Trophoblast cell (in vitro differentiated cells and primary cell): Measurements from ENCODE around the gene NT5DC1.

Source experiments
- DNase-seq, 2 donors: peaks; one replicate each; pipeline ENCODE4 v3.0.0-alpha.2; 2016
- H2AFZ ChIP-seq: 2 replicates; pipeline ENCODE4 v1.6.1; 2013; ENCODE audit warnings: low read length, moderate library complexity, mild to moderate bottlenecking; ENCODE audit not compliant: insufficient read depth, poor library complexity
- H2AK5ac ChIP-seq: 2 replicates; pipeline ENCODE4 v1.6.1; 2013; ENCODE audit warnings: mild to moderate bottlenecking, low read length
- H2BK120ac ChIP-seq: 2 replicates; pipeline ENCODE4 v1.6.1; 2013; ENCODE audit warnings: low read length, mild to moderate bottlenecking, moderate library complexity; ENCODE audit not compliant: insufficient read depth, poor library complexity
- H2BK12ac ChIP-seq: 2 replicates; pipeline ENCODE4 v1.6.1; 2013; ENCODE audit warnings: mild to moderate bottlenecking, low read length, moderate library complexity
- H2BK5ac ChIP-seq: 2 replicates; pipeline ENCODE4 v1.6.1; 2013; ENCODE audit warnings: low read length, low read depth, moderate library complexity, mild to moderate bottlenecking; ENCODE audit not compliant: poor library complexity
- H3K14ac ChIP-seq: 2 replicates; pipeline ENCODE4 v1.6.1; 2013; ENCODE audit warnings: mild to moderate bottlenecking, low read length
- H3K18ac ChIP-seq: 2 replicates; pipeline ENCODE4 v1.6.1; 2013; ENCODE audit warnings: mild to moderate bottlenecking, low read length
- H3K23ac ChIP-seq: 2 replicates; pipeline ENCODE4 v1.6.1; 2013; ENCODE audit warnings: low read length
- H3K27ac ChIP-seq: 2 replicates; pipeline ENCODE4 v1.5.1; 2013; ENCODE audit warnings: low read depth, mild to moderate bottlenecking, inconsistent platforms, low read length, moderate library complexity
- H3K27me3 ChIP-seq: 2 replicates; pipeline ENCODE4 v1.6.1; 2013; ENCODE audit warnings: inconsistent platforms, mild to moderate bottlenecking, low read length, moderate library complexity; ENCODE audit not compliant: insufficient read depth
- H3K36me3 ChIP-seq, 2 experiments: 1 replicate in 1 of 2; 2 replicates in 1 of 2; pipeline ENCODE4 v1.6.1; 2013; ENCODE audit warnings: low read length in 2 of 2, mild to moderate bottlenecking in 2 of 2, moderate library complexity in 1 of 2; ENCODE audit not compliant: insufficient read depth in 2 of 2, control insufficient read depth in 1 of 2
- H3K4ac ChIP-seq: 2 replicates; pipeline ENCODE4 v1.6.1; 2013; ENCODE audit warnings: low read depth, mild to moderate bottlenecking, low read length, moderate library complexity
- H3K4me1 ChIP-seq, 2 experiments: 1 replicate in 1 of 2; 2 replicates in 1 of 2; pipeline ENCODE4 v1.6.1; 2013; ENCODE audit warnings: low read length in 2 of 2, mild to moderate bottlenecking in 2 of 2, moderate library complexity in 1 of 2; ENCODE audit not compliant: insufficient read depth in 2 of 2, control insufficient read depth in 1 of 2
- H3K4me2 ChIP-seq: 2 replicates; pipeline ENCODE4 v1.6.1; 2013; ENCODE audit warnings: inconsistent platforms, mild to moderate bottlenecking, low read length, moderate library complexity
- H3K4me3 ChIP-seq: 2 replicates; pipeline ENCODE4 v1.5.1; 2013; ENCODE audit warnings: mild to moderate bottlenecking, low read depth, low read length, inconsistent platforms
- H3K79me1 ChIP-seq: one replicate; pipeline ENCODE4 v1.6.1; 2013; ENCODE audit warnings: low read length
- H3K79me2 ChIP-seq: 2 replicates; pipeline ENCODE4 v1.6.1; 2013; ENCODE audit warnings: low read length, mild to moderate bottlenecking; ENCODE audit not compliant: control insufficient read depth, insufficient read depth, poor library complexity
- H3K9ac ChIP-seq: 2 replicates; pipeline ENCODE4 v1.6.1; 2013; ENCODE audit warnings: mild to moderate bottlenecking, low read length
- H3K9me3 ChIP-seq: 2 replicates; pipeline ENCODE4 v1.6.1; 2013; ENCODE audit warnings: low read depth, mild to moderate bottlenecking, control low read depth, inconsistent platforms, low read length; ENCODE audit not compliant: insufficient read depth
- H4K12ac ChIP-seq: 2 replicates; pipeline ENCODE4 v1.6.1; 2013; ENCODE audit warnings: low read depth, mild to moderate bottlenecking, low read length, moderate library complexity
- H4K8ac ChIP-seq: 2 replicates; pipeline ENCODE4 v1.6.1; 2013; ENCODE audit warnings: low read depth, mild to moderate bottlenecking, low read length, moderate library complexity
- H4K91ac ChIP-seq: one replicate; pipeline ENCODE4 v1.6.1; 2013; ENCODE audit warnings: low read depth, mild to moderate bottlenecking, low read length, moderate library complexity
- WGBS: extraction: QIAGEN DNeasy Blood & Tissue Kit; methylation state at CpG from one replicate; pipeline ENCODE4 v1.1.7; 2013; ENCODE audit warnings: missing lambda C conversion rate; ENCODE audit not compliant: insufficient read length, insufficient coverage; ENCODE audit errors: extremely low coverage; 5-methylcytosine and 5-hydroxymethylcytosine counted together

Gene NT5DC1

DNA sequence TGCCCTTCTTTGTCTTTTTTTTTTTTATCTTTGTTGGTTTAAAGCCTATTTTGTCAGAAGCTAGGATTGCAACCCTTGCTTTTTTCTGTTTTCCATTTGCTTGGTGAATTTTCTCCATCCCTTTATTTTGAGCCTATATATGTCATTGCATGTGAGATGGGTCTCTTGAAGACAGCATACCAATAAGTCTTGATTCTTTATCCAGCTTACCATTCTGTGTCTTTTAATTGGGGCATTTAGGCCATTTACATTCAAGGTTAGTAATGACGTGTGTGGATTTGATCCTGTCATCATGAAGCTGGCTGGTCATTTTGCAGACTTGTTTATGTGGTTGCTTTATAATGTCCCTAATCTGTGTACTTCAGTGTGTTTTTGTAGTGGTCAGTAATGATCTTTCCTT is 162.7 kb downstream of the NT5DC1 start:
- WGBS = no CpG with 5 or more reads among the region's 1 CpG

GRCh38 chr6:116265041-116265829 is 164.6 kb downstream of the NT5DC1 start:
- H2BK120ac ChIP-seq = no peak overlapping the region
- H2BK5ac ChIP-seq = no peak overlapping the region
- H3K23ac ChIP-seq = no peak overlapping the region
- H2BK12ac ChIP-seq = no peak overlapping the region
- no peak overlapping the region for H2AK5ac ChIP-seq
- H4K12ac ChIP-seq = no peak overlapping the region
- no peak overlapping the region for H2AFZ ChIP-seq
- no peak overlapping the region for H4K8ac ChIP-seq
- H3K79me1 ChIP-seq = no peaks in the 10 kb centered on the region
- no CpG with 5 or more reads among the region's 4 CpGs for WGBS
- no peaks in the 10 kb centered on the region for H3K36me3 ChIP-seq
- no peak overlapping the region for H3K18ac ChIP-seq
- H3K79me2 ChIP-seq = no peaks in the 10 kb centered on the region
- DNase-seq = no peak
- H3K4ac ChIP-seq = no peak overlapping the region
- no peaks in the 10 kb centered on the region for H3K4me1 ChIP-seq
- H3K4me3 ChIP-seq = no peak overlapping the region
- no peaks in the 10 kb centered on the region for H3K9me3 ChIP-seq
- H3K9ac ChIP-seq = no peak overlapping the region
- no peak overlapping the region for H3K27ac ChIP-seq
- H3K4me2 ChIP-seq = no peak overlapping the region
- no peak overlapping the region for H4K91ac ChIP-seq
- H3K27me3 ChIP-seq = no peaks in the 10 kb centered on the region
- no peak overlapping the region for H3K14ac ChIP-seq

More for the DNA sequence above, 162.7 kb downstream of the NT5DC1 start:
- Histone ChIP-seq H4K8ac (no peak overlapping the region), H3K4ac (no peak overlapping the region), H3K9me3 (peaks cover 4% of the 10 kb centered on the region), H3K36me3 (peaks cover 0 to 4% of the 10 kb centered on the region in 2 experiments), H3K4me3 (no peak overlapping the region), H4K91ac (no peak overlapping the region), H3K4me2 (no peak overlapping the region), H2AFZ (no peak overlapping the region), H3K4me1 (no peaks in the 10 kb centered on the region), H3K9ac (no peak overlapping the region), H3K79me2 (no peaks in the 10 kb centered on the region), H3K27me3 (no peaks in the 10 kb centered on the region), H2BK120ac (no peak overlapping the region), H2BK12ac (no peak overlapping the region), H2AK5ac (no peak overlapping the region), H2BK5ac (no peak overlapping the region), H3K23ac (no peak overlapping the region), H3K18ac (no peak overlapping the region), H3K79me1 (no peaks in the 10 kb centered on the region), H4K12ac (no peak overlapping the region), H3K27ac (no peak overlapping the region), H3K14ac (no peak overlapping the region)
- no peak for DNase-seq

GRCh38 chr6:116266803-116267202 is 166.2 kb downstream of the NT5DC1 start:
- Histone ChIP-seq H3K27me3 (no peaks in the 10 kb centered on the region), H3K23ac (no peak overlapping the region), H3K14ac (no peak overlapping the region), H3K4me2 (no peak overlapping the region), H3K79me1 (no peaks in the 10 kb centered on the region), H2BK120ac (no peak overlapping the region), H3K27ac (no peak overlapping the region), H2BK12ac (no peak overlapping the region), H3K18ac (no peak overlapping the region), H3K4me3 (no peak overlapping the region), H2BK5ac (no peak overlapping the region), H3K9me3 (no peaks in the 10 kb centered on the region), H3K4ac (no peak overlapping the region), H3K79me2 (no peaks in the 10 kb centered on the region), H4K91ac (no peak overlapping the region), H2AFZ (no peak overlapping the region), H2AK5ac (no peak overlapping the region), H3K36me3 (peaks cover 0 to 1% of the 10 kb centered on the region in 2 experiments), H4K8ac (no peak overlapping the region), H4K12ac (no peak overlapping the region), H3K9ac (no peak overlapping the region), H3K4me1 (no peaks in the 10 kb centered on the region)
- peak; percentile 45 to 84 for DNase-seq

GRCh38 chr6:116267836-116268588 is 167.4 kb downstream of the NT5DC1 start:
- H3K9ac ChIP-seq = no peak overlapping the region
- no peak overlapping the region for H2AFZ ChIP-seq
- H3K4me2 ChIP-seq = no peak overlapping the region
- H3K18ac ChIP-seq = no peak overlapping the region
- H3K14ac ChIP-seq = no peak overlapping the region
- no peak overlapping the region for H3K4ac ChIP-seq
- H4K12ac ChIP-seq = no peak overlapping the region
- no peaks in the 10 kb centered on the region for H3K4me1 ChIP-seq
- no peak overlapping the region for H2AK5ac ChIP-seq
- no peak overlapping the region for H3K23ac ChIP-seq
- peak in 1 of 2 donors; percentile 73 for DNase-seq
- no peak overlapping the region for H3K27ac ChIP-seq
- H3K9me3 ChIP-seq = no peaks in the 10 kb centered on the region
- H3K36me3 ChIP-seq = peaks cover 0 to 1% of the 10 kb centered on the region in 2 experiments
- no peak overlapping the region for H2BK12ac ChIP-seq
- no peak overlapping the region for H4K8ac ChIP-seq
- no peaks in the 10 kb centered on the region for H3K79me1 ChIP-seq
- H3K79me2 ChIP-seq = no peaks in the 10 kb centered on the region
- H4K91ac ChIP-seq = no peak overlapping the region
- H2BK5ac ChIP-seq = no peak overlapping the region
- H3K27me3 ChIP-seq = no peaks in the 10 kb centered on the region
- no peak overlapping the region for H3K4me3 ChIP-seq
- no CpG with 5 or more reads among the region's 3 CpGs for WGBS
- H2BK120ac ChIP-seq = no peak overlapping the region
